Gastrocnemius medialis (tissue), 4 donors: Measurements from ENCODE around the gene TMEM129. TPM values are rescaled to one million over a fixed set of nuclear protein-coding genes. Genes with fewer than 3 reads are reported as not detected.
A peak's percentile ranks its signal among the peaks of the same experiment; 100 is the strongest.

ENCODE experiments used
- ATAC-seq, 2 donors: fragments of 150-250 bp; one replicate each; pipeline ENCODE4 v1.9.1; 2016
- DNase-seq, 2 donors: peaks; one replicate each; pipeline ENCODE4 v3.0.0-alpha.2; 2019
- H3K27ac ChIP-seq, 4 donors: fragments of 200-600 bp; sonication (generic); 1 replicate in 1 of 4; 2 replicates in 3 of 4; pipeline ENCODE4 v1.5.1; 2016 to 2018; ENCODE audit warnings: mild to moderate bottlenecking in 2 of 4, moderate library complexity in 1 of 4
- H3K27me3 ChIP-seq, 3 donors: fragments of 200-600 bp; sonication (generic) in 2 of 3; 1 replicate in 1 of 3; 2 replicates in 2 of 3; pipeline versions ENCODE4 v1.5.1 to v1.6.0; 2016 to 2019; ENCODE audit warnings: mild to moderate bottlenecking in 1 of 3, moderate library complexity in 1 of 3
- H3K36me3 ChIP-seq, 2 donors: fragments of 200-600 bp; sonication (generic) in 1 of 2; one replicate each; pipeline ENCODE4 v1.5.1; 2017 to 2018
- H3K4me1 ChIP-seq, 2 donors: fragments of 200-600 bp; sonication (generic) in 1 of 2; one replicate each; pipeline ENCODE4 v1.5.1; 2016 to 2017; ENCODE audit warnings: mild to moderate bottlenecking in 2 of 2
- H3K4me3 ChIP-seq, 4 donors: fragments of 200-600 bp; sonication (generic) in 3 of 4; 1 replicate in 1 of 4; 2 replicates in 3 of 4; pipeline ENCODE4 v1.5.1; 2016 to 2019; ENCODE audit warnings: mild to moderate bottlenecking in 2 of 4
- H3K9me3 ChIP-seq, 3 donors: fragments of 200-600 bp; sonication (generic) in 2 of 3; 1 replicate in 1 of 3; 2 replicates in 2 of 3; pipeline ENCODE4 v1.5.1; 2016 to 2019
- POLR2A ChIP-seq, 2 donors: fragments of 450-650 bp; IDR thresholded peaks; one replicate each; pipeline ENCODE4 v1.6.1; 2017; ENCODE audit warnings: antibody characterized with exemption in 2 of 2, mild to moderate bottlenecking in 2 of 2, moderate library complexity in 2 of 2
- in situ Hi-C, 4 donors: fragments of 200-750 bp; cut with MboI; loops; one replicate each; pipeline versions ENCODE4 v1.15.0 to v1.8.0; 2017; ENCODE audit warnings: low sequenced_read_pairs in 4 of 4
- intact Hi-C: fragments of 100-400 bp; cut with DNase I; formaldehyde crosslinking; loops from one replicate; pipeline ENCODE4 v1.15.1; 2023; ENCODE audit warnings: low total_unique reads
- total RNA-seq, 4 donors: library from RNA; depleted of rRNA; stranded (reverse); fragments of >200 nt; gene quantifications; one replicate each; pipeline versions ENCODE4 v1.1.0 to v1.2.3, GENCODE V29; 2016
- TF ChIP-seq, protein P1 (sequence below), 5 experiments: fragments of 450-650 bp in 3 of 5; fragments of 200-600 bp in 2 of 5; sonication (generic) in 2 of 5; IDR thresholded peaks in 4 of 5; conservative IDR thresholded peaks in 1 of 5; 1 replicate in 4 of 5; 2 replicates in 1 of 5; pipeline ENCODE4 v1.5.1; 2016 to 2019; ENCODE audit warnings: antibody characterized with exemption in 5 of 5, mild to moderate bottlenecking in 3 of 5, moderate library complexity in 3 of 5

The TMEM129 gene
- total RNA-seq, 4 donors from 2014 or later, result 30.3 to 78.0 (median 44.2) TPM

- intact Hi-C loops, result no loop called here
- H3K27ac ChIP-seq, result no peak overlapping the region
Measured at GRCh38 chr4:1668488-1668840, 52.7 kb downstream of the TMEM129 start.

GRCh38 chr4:1667273-1667672, 53.9 kb downstream of the TMEM129 start:
- Histone ChIP-seq H3K27ac (no peak overlapping the region), H3K4me3 (no peak overlapping the region), H3K27me3 (no peaks in the 10 kb centered on the region), H3K4me1 (no peaks in the 10 kb centered on the region), H3K9me3 (no peaks in the 10 kb centered on the region), H3K36me3 (no peaks in the 10 kb centered on the region)
- in situ Hi-C loops, result no loop called here
- no peak for ATAC-seq
- intact Hi-C loops, result no loop called here
- no peak for TF ChIP-seq POLR2A (IDR thresholded peaks at IDR 0.05)
- TF ChIP-seq, protein P1, sequence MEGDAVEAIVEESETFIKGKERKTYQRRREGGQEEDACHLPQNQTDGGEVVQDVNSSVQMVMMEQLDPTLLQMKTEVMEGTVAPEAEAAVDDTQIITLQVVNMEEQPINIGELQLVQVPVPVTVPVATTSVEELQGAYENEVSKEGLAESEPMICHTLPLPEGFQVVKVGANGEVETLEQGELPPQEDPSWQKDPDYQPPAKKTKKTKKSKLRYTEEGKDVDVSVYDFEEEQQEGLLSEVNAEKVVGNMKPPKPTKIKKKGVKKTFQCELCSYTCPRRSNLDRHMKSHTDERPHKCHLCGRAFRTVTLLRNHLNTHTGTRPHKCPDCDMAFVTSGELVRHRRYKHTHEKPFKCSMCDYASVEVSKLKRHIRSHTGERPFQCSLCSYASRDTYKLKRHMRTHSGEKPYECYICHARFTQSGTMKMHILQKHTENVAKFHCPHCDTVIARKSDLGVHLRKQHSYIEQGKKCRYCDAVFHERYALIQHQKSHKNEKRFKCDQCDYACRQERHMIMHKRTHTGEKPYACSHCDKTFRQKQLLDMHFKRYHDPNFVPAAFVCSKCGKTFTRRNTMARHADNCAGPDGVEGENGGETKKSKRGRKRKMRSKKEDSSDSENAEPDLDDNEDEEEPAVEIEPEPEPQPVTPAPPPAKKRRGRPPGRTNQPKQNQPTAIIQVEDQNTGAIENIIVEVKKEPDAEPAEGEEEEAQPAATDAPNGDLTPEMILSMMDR (IDR thresholded peaks at IDR 0.05 in 4 of 5, conservative IDR thresholded peaks at IDR 0.05 in 1 of 5), result no peak
- no peak for DNase-seq

More at GRCh38 chr4:1668488-1668840, 52.7 kb downstream of the TMEM129 start:
- H3K9me3 ChIP-seq, result no peaks in the 10 kb centered on the region
- TF ChIP-seq, protein P1 (IDR thresholded peaks at IDR 0.05 in 4 of 5, conservative IDR thresholded peaks at IDR 0.05 in 1 of 5), result no peak
- no peak for TF ChIP-seq POLR2A (IDR thresholded peaks at IDR 0.05)
- DNase-seq (no peak), ATAC-seq (no peak)
- H3K4me3 ChIP-seq, result no peak overlapping the region
- in situ Hi-C loops, result no loop called here
- no peaks in the 10 kb centered on the region for H3K4me1 ChIP-seq
- no peaks in the 10 kb centered on the region for H3K36me3 ChIP-seq
- H3K27me3 ChIP-seq, result no peaks in the 10 kb centered on the region

DNA sequence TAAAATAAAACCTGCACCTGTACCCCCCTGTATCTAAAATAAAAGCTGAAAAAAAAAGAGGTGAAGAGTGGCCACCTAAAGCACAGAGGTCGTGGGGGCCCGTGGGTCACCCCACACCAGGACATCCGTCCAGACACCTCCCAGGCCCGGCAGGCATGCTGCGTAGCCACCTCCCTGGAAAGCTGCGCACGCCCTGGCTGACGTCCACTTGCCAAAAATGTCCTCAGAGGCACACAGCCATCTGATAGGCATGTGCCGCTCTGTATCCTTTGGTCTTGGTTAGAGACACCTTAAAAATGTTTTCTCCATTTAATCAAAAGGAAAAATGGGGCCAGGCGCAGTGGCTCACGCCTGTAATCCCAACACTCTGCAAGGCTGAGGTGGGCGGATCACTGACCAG, 54.7 kb downstream of the TMEM129 start:
- Histone ChIP-seq H3K9me3 (no peaks in the 10 kb centered on the region), H3K27ac (no peak overlapping the region), H3K27me3 (no peaks in the 10 kb centered on the region), H3K4me1 (no peaks in the 10 kb centered on the region), H3K4me3 (no peak overlapping the region), H3K36me3 (no peaks in the 10 kb centered on the region)
- DNase-seq (peak in 1 of 2 donors; percentile 31), ATAC-seq (peak; percentile 30 to 65)
- intact Hi-C loops (no loop called here), in situ Hi-C loops (no loop called here)
- no peak for TF ChIP-seq POLR2A (IDR thresholded peaks at IDR 0.05)

Other genes starting within 250 kb of the TMEM129 start
- gene FAM53A, start 37.0 kb downstream of the TMEM129 start, total RNA-seq, result 1 to 10 TPM; 1.8 to 5.2 (median 2.8) TPM
- gene SLBP, start 9.0 kb downstream of the TMEM129 start, total RNA-seq, result 10 to 100 TPM; 17.0 to 25.6 (median 21.0) TPM
- gene TACC3, start 198 bp upstream of the TMEM129 start, total RNA-seq, result 1 to 10 TPM; 1.5 to 3.2 (median 1.9) TPM
- under 1 TPM in 3 of 4 donors, not detected in 1; 0.15 to 0.51 (median 0.18) TPM for gene FGFR3, start 72.0 kb upstream of the TMEM129 start, total RNA-seq
- gene LETM1, start 134.8 kb upstream of the TMEM129 start, total RNA-seq, result 10 to 100 TPM; 23.2 to 40.3 (median 33.6) TPM
- gene NSD2, start 150.1 kb upstream of the TMEM129 start, total RNA-seq, result 10 to 100 TPM; 14.8 to 21.3 (median 16.8) TPM